SK-N-SH (cell line): ENCODE results near the gene APC. TPM values are rescaled to one million over a fixed set of nuclear protein-coding genes. Genes with fewer than 3 reads are reported as not detected.
A peak's percentile ranks its signal among the peaks of the same experiment; 100 is the strongest.

Source experiments
- CTCF ChIA-PET: fragments of 300-600, 350-600 bp; formaldehyde crosslinking; extraction: SDS; loops from one replicate; lab custom pipeline; 2021; lab: Yijun Ruan, JAX
- POLR2A ChIA-PET: fragments of 350-600 bp; sonication (Branson Sonifier 250); formaldehyde crosslinking; extraction: SDS; loops from one replicate; lab custom pipeline; 2020; ENCODE audit warnings: antibody characterized with exemption, inconsistent platforms; lab: Yijun Ruan, JAX
- DNase-seq: peaks from one replicate; pipeline ENCODE4 v3.0.0; 2012
- H2AFZ ChIP-seq: fragments of 200-600 bp; sonication (generic); 2 replicates; pipeline ENCODE4 v1.8.1; 2016; ENCODE audit warnings: antibody characterized with exemption, mild to moderate bottlenecking, low read depth
- H3F3A ChIP-seq: fragments of 200-600 bp; sonication (generic); replicated peaks from 2 replicates; pipeline ENCODE3; 2016; ENCODE audit warnings: antibody characterized with exemption, mild to moderate bottlenecking; ENCODE audit not compliant: insufficient read depth
- H3K27ac ChIP-seq, 2 experiments: fragments of 200-500 bp in 1 of 2; fragments of 200-600 bp in 1 of 2; sonication (Bioruptor generic) in 1 of 2; sonication (generic), shearing (Covaris generic) in 1 of 2; 2 replicates each; pipeline versions ENCODE4 v1.5.1 to v1.6.1; 2014 to 2016; ENCODE audit warnings: low read depth in 2 of 2, inconsistent platforms in 1 of 2, low read length in 1 of 2, mild to moderate bottlenecking in 1 of 2, mixed read lengths in 1 of 2
- H3K27me3 ChIP-seq: fragments of 200-600 bp; sonication (generic), shearing (Covaris generic); 2 replicates; pipeline ENCODE4 v1.6.1; 2016; ENCODE audit warnings: mixed run types; ENCODE audit not compliant: insufficient read depth
- H3K36me3 ChIP-seq, 2 experiments: fragments of 200-500 bp in 1 of 2; fragments of 200-600 bp in 1 of 2; sonication (Bioruptor generic) in 1 of 2; sonication (generic) in 1 of 2; replicated peaks in 1 of 2; 2 replicates each; pipeline versions ENCODE3 to v1.5.1; 2014 to 2016; ENCODE audit warnings: low read length in 1 of 2, mild to moderate bottlenecking in 1 of 2; ENCODE audit not compliant: insufficient read depth in 2 of 2, control insufficient read depth in 1 of 2
- H3K4me1 ChIP-seq, 2 experiments: fragments of 200-500 bp in 1 of 2; fragments of 200-600 bp in 1 of 2; sonication (Bioruptor generic) in 1 of 2; sonication (generic), shearing (Covaris generic) in 1 of 2; 2 replicates each; pipeline versions ENCODE4 v1.5.1 to v1.6.1; 2014 to 2016; ENCODE audit warnings: low read depth in 1 of 2, low read length in 1 of 2, mixed run types in 1 of 2; ENCODE audit not compliant: insufficient read depth in 2 of 2, control insufficient read depth in 1 of 2
- H3K4me2 ChIP-seq: fragments of 200-600 bp; sonication (generic), shearing (Covaris generic); 2 replicates; pipeline ENCODE4 v1.6.1; 2017; ENCODE audit warnings: mixed run types
- H3K4me3 ChIP-seq, 2 experiments: fragments of 200-500 bp in 1 of 2; fragments of 200-600 bp in 1 of 2; sonication (Bioruptor generic) in 1 of 2; sonication (generic), shearing (Covaris generic) in 1 of 2; 2 replicates each; pipeline versions ENCODE4 v1.5.1 to v1.8.1; 2014 to 2016; ENCODE audit warnings: low read depth in 2 of 2, inconsistent platforms in 1 of 2, low read length in 1 of 2, mild to moderate bottlenecking in 1 of 2, mixed read lengths in 1 of 2, moderate library complexity in 1 of 2
- H3K79me2 ChIP-seq: fragments of 200-600 bp; sonication (generic); 2 replicates; pipeline ENCODE4 v1.8.1; 2017; ENCODE audit warnings: mild to moderate bottlenecking; ENCODE audit not compliant: insufficient read depth
- H3K9ac ChIP-seq: fragments of 200-600 bp; sonication (generic); 2 replicates; pipeline ENCODE4 v1.6.1; 2017; ENCODE audit warnings: mixed run types
- H3K9me2 ChIP-seq: fragments of 200-600 bp; sonication (generic); 2 replicates; pipeline ENCODE4 v1.6.1; 2017; ENCODE audit warnings: mixed run types
- H3K9me3 ChIP-seq: fragments of 200-600 bp; sonication (generic); 2 replicates; pipeline ENCODE4 v1.6.1; 2017; ENCODE audit warnings: mixed run types, mild to moderate bottlenecking, moderate library complexity
- H4K20me1 ChIP-seq: fragments of 200-600 bp; sonication (generic); 2 replicates; pipeline ENCODE4 v1.6.1; 2017; ENCODE audit warnings: mild to moderate bottlenecking, mixed run types; ENCODE audit not compliant: insufficient read depth
- CHD2 ChIP-seq: fragments of 150-350 bp; IDR thresholded peaks from 2 replicates; pipeline ENCODE4 v1.6.1; 2018; ENCODE audit warnings: low read length; ENCODE audit not compliant: partially characterized antibody
- CTCF ChIP-seq: fragments of 200-600 bp; sonication (generic); IDR thresholded peaks from 2 replicates; pipeline ENCODE4 v1.6.1; 2017; ENCODE audit warnings: antibody characterized with exemption, mild to moderate bottlenecking, moderate library complexity
- ELF1 ChIP-seq: IDR thresholded peaks from 2 replicates; pipeline ENCODE4 v1.4.0; 2012
- EP300 ChIP-seq, 2 experiments: IDR thresholded peaks; 2 replicates each; pipeline versions ENCODE4 v1.4.0 to v1.6.1; 2012; ENCODE audit warnings: borderline replicate concordance in 1 of 2, low read depth in 1 of 2, low read length in 1 of 2
- FOSL2 ChIP-seq: IDR thresholded peaks from 2 replicates; pipeline ENCODE4 v1.4.0; 2012; ENCODE audit warnings: low read depth, mild to moderate bottlenecking, moderate library complexity, borderline replicate concordance
- FOXM1 ChIP-seq: IDR thresholded peaks from 2 replicates; pipeline ENCODE4 v1.4.0; 2012; ENCODE audit warnings: low read depth, mild to moderate bottlenecking
- GABPA ChIP-seq: IDR thresholded peaks from 2 replicates; pipeline ENCODE4 v1.4.0; 2012; ENCODE audit warnings: low read depth, mild to moderate bottlenecking
- IRF3 ChIP-seq: fragments of 150-350 bp; IDR thresholded peaks from 2 replicates; pipeline ENCODE4 v1.6.1; 2016; ENCODE audit warnings: mild to moderate bottlenecking, low read depth, low read length
- JUND ChIP-seq: IDR thresholded peaks from 2 replicates; pipeline ENCODE4 v1.4.0; 2012
- MEF2A ChIP-seq: IDR thresholded peaks from 2 replicates; pipeline ENCODE4 v1.4.0; 2012; ENCODE audit warnings: low read depth, borderline replicate concordance
- MXI1 ChIP-seq: IDR thresholded peaks from 2 replicates; pipeline ENCODE4 v1.6.1; 2012; ENCODE audit warnings: mild to moderate bottlenecking, low read depth, low read length, improper control_type of control experiment
- PBX3 ChIP-seq: IDR thresholded peaks from 2 replicates; pipeline ENCODE4; 2012
- POLR2AphosphoS5 ChIP-seq: IDR thresholded peaks from 2 replicates; pipeline ENCODE4 v1.6.1; 2012; ENCODE audit warnings: low read depth, low read length
- RAD21 ChIP-seq: IDR thresholded peaks from 2 replicates; pipeline ENCODE4 v1.6.1; 2012; ENCODE audit warnings: mild to moderate bottlenecking, low read length
- RCOR1 ChIP-seq: fragments of 150-350 bp; IDR thresholded peaks from 2 replicates; pipeline ENCODE4 v1.6.1; 2017; ENCODE audit warnings: antibody characterized with exemption, low read length
- REST ChIP-seq: IDR thresholded peaks from 2 replicates; pipeline ENCODE4 v1.6.1; 2012; ENCODE audit warnings: mild to moderate bottlenecking, low read depth, low read length, moderate library complexity
- SIN3A ChIP-seq: IDR thresholded peaks from 2 replicates; pipeline ENCODE4 v1.6.1; 2012; ENCODE audit warnings: low read depth, mild to moderate bottlenecking, low read length, moderate library complexity, borderline replicate concordance
- SMC3 ChIP-seq: IDR thresholded peaks from 2 replicates; pipeline ENCODE4 v1.6.1; 2012; ENCODE audit warnings: low read depth, low read length, improper control_type of control experiment
- TAF1 ChIP-seq: IDR thresholded peaks from 2 replicates; pipeline ENCODE4 v1.6.1; 2012; ENCODE audit warnings: low read depth, mild to moderate bottlenecking, low read length, moderate library complexity, borderline replicate concordance
- USF2 ChIP-seq: fragments of 150-350 bp; IDR thresholded peaks from 2 replicates; pipeline ENCODE4 v1.6.1; 2017; ENCODE audit warnings: antibody characterized with exemption, low read length, low read depth, borderline replicate concordance
- WGBS: methylation state at CpG from one replicate; pipeline ENCODE4 v1.1.6; 2017; ENCODE audit warnings: low lambda C conversion rate; 5-methylcytosine and 5-hydroxymethylcytosine counted together
- polyA plus RNA-seq, 3 experiments: library from polyadenylated mRNA; depleted of rRNA; stranded (reverse); fragments of >200 nt; gene quantifications; 2 replicates each; pipeline ENCODE4 v1.2.3, GENCODE V29; 2012

The APC gene
- polyA plus RNA-seq, 1 of the 3 experiments (the other 2 are of a cell fraction) = 5.1 TPM

GRCh38 chr5:112691758-112692157 lies 45.9 kb upstream of the APC start:
- Histone ChIP-seq H3K4me3 (no peak overlapping the region), H3K27me3 (no peaks in the 10 kb centered on the region), H3K79me2 (no peaks in the 10 kb centered on the region), H2AFZ (no peak overlapping the region), H3K4me2 (no peak overlapping the region), H3K36me3 (no peaks in the 10 kb centered on the region), H3K27ac (no peak overlapping the region), H3K9ac (no peak overlapping the region), H4K20me1 (no peaks in the 10 kb centered on the region), H3F3A (no peaks in the 10 kb centered on the region), H3K4me1 (no peaks in the 10 kb centered on the region; a peak in 1 of 4 replicates), H3K9me3 (no peaks in the 10 kb centered on the region), H3K9me2 (no peaks in the 10 kb centered on the region)
- DNase-seq = peak; percentile 16
- ChIA-PET POLR2A (no interaction called here), CTCF (interaction anchor here (0.5 to 7.0 kb wide), 31 partner anchors 9 to 914 kb away, joined by 3 to 76 read pairs (median 4); no protein-coding TSS in a partner anchor)
- WGBS = 31% methylated on average over 3 of the region's 3 CpGs
- peak; percentile 67 for TF ChIP-seq SMC3
- TF ChIP-seq FOXM1 = no peak
- TF ChIP-seq TAF1 = no peak
- TF ChIP-seq PBX3 = no peak
- TF ChIP-seq JUND = no peak
- no peak for TF ChIP-seq SIN3A
- TF ChIP-seq CTCF = peak; percentile 55
- TF ChIP-seq USF2 = no peak
- TF ChIP-seq GABPA = no peak
- TF ChIP-seq MEF2A = no peak
- TF ChIP-seq ELF1 = no peak
- no peak for TF ChIP-seq IRF3
- TF ChIP-seq CHD2 = no peak
- TF ChIP-seq RAD21 = peak; percentile 80
- TF ChIP-seq RCOR1 = no peak
- no peak for TF ChIP-seq MXI1
- TF ChIP-seq POLR2AphosphoS5 = no peak
- TF ChIP-seq FOSL2 = no peak
- no peak for TF ChIP-seq EP300 (IDR thresholded peaks at IDR 0.05; ENCODE audit: borderline replicate concordance in 1 of 2, low read depth in 1 of 2, low read length in 1 of 2)
- no peak for TF ChIP-seq REST
